ENCODE data around the gene ZFYVE19. TPM values are rescaled to one million over a fixed set of nuclear protein-coding genes. Genes with fewer than 3 reads are reported as not detected.

Gene ZFYVE19
- total and polyA plus RNA-seq, 2 donors (not counting 3 experiments of a cell fraction or from before 2014, with no cell fraction given): 29.7 to 47.2 TPM

DNA sequence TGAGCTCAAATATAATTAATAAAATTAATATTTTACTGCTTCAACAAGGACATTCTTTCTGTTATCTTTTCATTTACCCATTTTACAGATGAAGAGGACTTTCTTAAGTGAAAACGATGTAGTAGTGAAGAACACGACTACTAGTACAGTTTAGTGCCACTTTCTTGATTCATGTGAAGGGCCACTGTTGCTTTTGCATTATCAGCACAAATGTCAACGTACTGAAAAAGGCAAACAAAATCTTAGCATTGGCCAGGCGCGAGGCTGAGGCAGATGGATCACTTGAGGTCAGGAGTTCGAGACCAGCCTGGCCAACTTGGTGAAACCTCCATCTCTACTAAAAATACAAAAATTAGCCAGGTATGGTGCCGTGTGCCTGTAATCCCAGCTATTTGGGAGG lies 12.2 kb downstream of the ZFYVE19 start:
- no TSS peak for BruUV-seq (replicated peaks)
- Histone ChIP-seq H3K79me2 (ENCODE audit: control insufficient read depth, insufficient read depth, low read length) (no peaks in the 10 kb centered on the region), H3K36me3 (ENCODE audit: control insufficient read depth in 2 of 2, extremely low read depth in 1 of 2, insufficient read depth in 2 of 2, low read length in 2 of 2) (peaks cover 0 to 5% of the 10 kb centered on the region in 2 experiments), H3K4me2 (ENCODE audit: insufficient read depth, low read length) (no peak overlapping the region), H3K4me1 (ENCODE audit: control insufficient read depth, extremely low read depth, insufficient read depth, low read length) (no peaks in the 10 kb centered on the region), H3K9ac (replicated peaks; ENCODE audit: extremely low read depth, insufficient read depth, low read length) (no peak overlapping the region), H3K27ac (ENCODE audit: insufficient read depth, low read depth, low read length) (no peak overlapping the region), H3K9me1 (replicated peaks; ENCODE audit: control insufficient read depth, extremely low read depth, insufficient read depth, low read length) (no peaks in the 10 kb centered on the region), H3K27me3 (ENCODE audit: control insufficient read depth in 2 of 2, insufficient read depth in 2 of 2, low read length in 2 of 2) (no peaks in the 10 kb centered on the region), H2AFZ (ENCODE audit: low read depth, low read length) (no peak overlapping the region), H3K9me3 (replicated peaks; ENCODE audit: control insufficient read depth, insufficient read depth, low read length) (no peaks in the 10 kb centered on the region), H4K20me1 (replicated peaks; ENCODE audit: control insufficient read depth, extremely low read depth, insufficient read depth, low read length) (no peaks in the 10 kb centered on the region), H3K4me3 (replicated peaks in 1 of 3; ENCODE audit: insufficient read depth in 1 of 3, low read depth in 1 of 3, low read length in 3 of 3) (no peak overlapping the region)
- POLR2A ChIA-PET: interaction anchor here (0.7 kb wide), 1 partner anchor 11 kb away, joined by 5 read pairs; no protein-coding TSS in a partner anchor
- FAIRE-seq (no peak), DNase-seq (ENCODE audit: low read depth, low spot score) (no peak)
- CTCF ChIA-PET: interaction anchor here (0.6 to 2.0 kb wide), 4 partner anchors 12 to 67 kb away, joined by 3 to 5 read pairs (median 4); partner anchors contain the start of gene SPINT1
- intact Hi-C loops (cut with micrococcal nuclease) (no loop called here), dilution Hi-C loops (cut with MboI; ENCODE audit: extremely low pct_ligation_motif_present, low sequenced_read_pairs) (no loop called here)
- TF ChIP-seq, protein P1, sequence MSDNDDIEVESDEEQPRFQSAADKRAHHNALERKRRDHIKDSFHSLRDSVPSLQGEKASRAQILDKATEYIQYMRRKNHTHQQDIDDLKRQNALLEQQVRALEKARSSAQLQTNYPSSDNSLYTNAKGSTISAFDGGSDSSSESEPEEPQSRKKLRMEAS (IDR thresholded peaks at IDR 0.05; ENCODE audit: insufficient read depth, insufficient read length): no peak
- TF ChIP-seq, protein P2, sequence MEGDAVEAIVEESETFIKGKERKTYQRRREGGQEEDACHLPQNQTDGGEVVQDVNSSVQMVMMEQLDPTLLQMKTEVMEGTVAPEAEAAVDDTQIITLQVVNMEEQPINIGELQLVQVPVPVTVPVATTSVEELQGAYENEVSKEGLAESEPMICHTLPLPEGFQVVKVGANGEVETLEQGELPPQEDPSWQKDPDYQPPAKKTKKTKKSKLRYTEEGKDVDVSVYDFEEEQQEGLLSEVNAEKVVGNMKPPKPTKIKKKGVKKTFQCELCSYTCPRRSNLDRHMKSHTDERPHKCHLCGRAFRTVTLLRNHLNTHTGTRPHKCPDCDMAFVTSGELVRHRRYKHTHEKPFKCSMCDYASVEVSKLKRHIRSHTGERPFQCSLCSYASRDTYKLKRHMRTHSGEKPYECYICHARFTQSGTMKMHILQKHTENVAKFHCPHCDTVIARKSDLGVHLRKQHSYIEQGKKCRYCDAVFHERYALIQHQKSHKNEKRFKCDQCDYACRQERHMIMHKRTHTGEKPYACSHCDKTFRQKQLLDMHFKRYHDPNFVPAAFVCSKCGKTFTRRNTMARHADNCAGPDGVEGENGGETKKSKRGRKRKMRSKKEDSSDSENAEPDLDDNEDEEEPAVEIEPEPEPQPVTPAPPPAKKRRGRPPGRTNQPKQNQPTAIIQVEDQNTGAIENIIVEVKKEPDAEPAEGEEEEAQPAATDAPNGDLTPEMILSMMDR (IDR thresholded peaks at IDR 0.05; ENCODE audit: extremely low read depth in 1 of 2, insufficient read depth in 1 of 2, low read depth in 1 of 2, low read length in 2 of 2): no peak
- no peak for TF ChIP-seq EZH2 (IDR thresholded peaks at IDR 0.05; ENCODE audit: borderline replicate concordance, low read depth, low read length, severe bottlenecking)
- no peak for TF ChIP-seq GATA2 (IDR thresholded peaks at IDR 0.05; ENCODE audit: insufficient read depth, insufficient read length, low read depth, low read length)
- TF ChIP-seq POLR2AphosphoS5 (IDR thresholded peaks at IDR 0.05; ENCODE audit: insufficient read depth, low read depth, low read length): no peak
- no peak for TF ChIP-seq JUN (IDR thresholded peaks at IDR 0.05; ENCODE audit: borderline replicate concordance, insufficient read depth, insufficient read length, low read depth)
- TF ChIP-seq MYC (IDR thresholded peaks at IDR 0.05; ENCODE audit: low read depth, low read length): no peak
- TF ChIP-seq FOS (IDR thresholded peaks at IDR 0.05; ENCODE audit: borderline replicate concordance, insufficient read depth, low read length): no peak
- TF ChIP-seq POLR2A (IDR thresholded peaks at IDR 0.05; ENCODE audit: low read depth, low read length): no peak

Measured in endothelial cell of umbilical vein (primary cell).